DND-41 (cell line): ENCODE measurements around the gene XPO4.

Source experiments
- CTCF ChIP-seq: IDR thresholded peaks from 2 replicates; pipeline ENCODE4 v1.5.1; 2012; ENCODE audit warnings: borderline replicate concordance, low read length, moderate library complexity, mild to moderate bottlenecking; ENCODE audit not compliant: poor library complexity, severe bottlenecking; ENCODE audit errors: extremely low read depth
- EZH2 ChIP-seq: IDR thresholded peaks from 3 replicates; pipeline ENCODE4 v1.6.1; 2012; ENCODE audit warnings: borderline replicate concordance, low read depth, mild to moderate bottlenecking, moderate library complexity, low read length, inconsistent platforms; ENCODE audit not compliant: severe bottlenecking

GRCh38 chr13:20911037-20911436 lies 8.5 kb upstream of the XPO4 start:
- no peak for TF ChIP-seq CTCF
- TF ChIP-seq EZH2: no peak
